Measurements from ENCODE around the gene SORCS1. TPM values are rescaled to one million over a fixed set of nuclear protein-coding genes. Genes with fewer than 3 reads are reported as not detected.

Gene SORCS1
- total and polyA plus RNA-seq, 2 of the 8 experiments (the other 6 are each of a cell fraction or from before 2014, with no cell fraction given) = 4.1 to 4.6 TPM

DNA sequence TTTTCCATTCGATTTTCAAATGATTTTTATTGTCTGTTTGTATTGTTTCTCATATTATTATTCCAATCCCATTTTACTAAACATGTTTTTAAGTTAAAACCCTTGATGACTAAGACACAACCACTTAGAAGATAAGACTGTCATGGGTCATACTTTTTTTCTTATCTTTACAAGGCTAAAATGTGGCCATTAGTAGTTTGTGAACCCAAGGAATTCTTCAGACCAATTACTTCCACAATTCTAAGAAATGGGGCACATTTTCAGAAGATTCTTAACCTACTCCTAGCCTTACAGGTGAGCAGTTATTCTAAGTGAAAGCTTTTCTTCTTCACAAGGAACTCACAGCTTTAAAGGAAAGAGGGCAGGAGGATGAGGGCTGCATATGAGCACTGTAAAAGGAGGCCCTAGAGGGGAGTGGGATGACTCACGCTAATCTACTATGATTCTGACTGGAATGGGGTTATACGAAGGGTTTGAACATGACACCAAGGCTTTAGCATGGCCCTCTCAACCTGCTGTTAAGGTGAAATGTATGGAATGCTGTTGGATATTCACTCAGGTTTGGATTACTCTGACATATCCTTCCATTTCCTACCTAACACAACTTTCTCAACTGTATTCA is 81.0 kb downstream of the SORCS1 start (continued):
- TF ChIP-seq TAF1 (IDR thresholded peaks at IDR 0.05; ENCODE audit: low read depth, low read length) (no peak), TBP (IDR thresholded peaks at IDR 0.05; ENCODE audit: low read depth, low read length) (no peak), JUN (IDR thresholded peaks at IDR 0.05; ENCODE audit: low read depth, low read length) (no peak), HDAC6 (IDR thresholded peaks at IDR 0.05; ENCODE audit: low read depth, low read length) (no peak)
